GM12878 (cell line): ENCODE data around the gene NPBWR2. TPM values are rescaled to one million over a fixed set of nuclear protein-coding genes. Genes with fewer than 3 reads are reported as not detected.
A peak's percentile ranks its signal among the peaks of the same experiment; 100 is the strongest.

ENCODE experiments used
- BCL11A ChIP-seq: IDR thresholded peaks from 2 replicates; pipeline ENCODE4 v1.6.1; 2011; ENCODE audit warnings: low read depth, low read length
- BCLAF1 ChIP-seq: fragments of 450-650 bp; IDR thresholded peaks from 2 replicates; pipeline ENCODE4 v1.6.1; 2017; ENCODE audit warnings: antibody characterized with exemption, mild to moderate bottlenecking, moderate library complexity
- CUX1 ChIP-seq: IDR thresholded peaks from 2 replicates; pipeline ENCODE4 v1.6.1; 2012; ENCODE audit warnings: improper control_type of control experiment, low read depth, low read length; ENCODE audit not compliant: insufficient replicate concordance
- E4F1 ChIP-seq: fragments of 450-650 bp; IDR thresholded peaks from 2 replicates; pipeline ENCODE4 v1.6.1; 2018; ENCODE audit warnings: borderline replicate concordance, mild to moderate bottlenecking; ENCODE audit not compliant: partially characterized antibody
- HDAC2 ChIP-seq: fragments of 200-600 bp; sonication (generic); IDR thresholded peaks from 2 replicates; pipeline ENCODE4 v1.6.1; 2017
- HDAC6 ChIP-seq: fragments of 200-600 bp; sonication (generic); IDR thresholded peaks from one replicate; pipeline ENCODE4 v1.8.0; 2017; ENCODE audit warnings: antibody characterized with exemption; ENCODE audit not compliant: unreplicated experiment
- IRF5 ChIP-seq: fragments of 450-650 bp; IDR thresholded peaks from 2 replicates; pipeline ENCODE4 v1.6.1; 2017; ENCODE audit warnings: borderline replicate concordance
- RCOR1 ChIP-seq: conservative IDR thresholded peaks from 2 replicates; pipeline ENCODE4 v1.6.1; 2012; ENCODE audit warnings: low read depth, low read length, improper control_type of control experiment
- SMC3 ChIP-seq: IDR thresholded peaks from 2 replicates; pipeline ENCODE4 v1.6.1; 2011; ENCODE audit warnings: low read length, improper control_type of control experiment, borderline replicate concordance
- SUZ12 ChIP-seq: fragments of 200-600 bp; sonication (generic); IDR thresholded peaks from one replicate; pipeline ENCODE4 v1.6.1; 2018; ENCODE audit warnings: antibody characterized with exemption, mild to moderate bottlenecking; ENCODE audit not compliant: unreplicated experiment
- TARDBP ChIP-seq: IDR thresholded peaks from 2 replicates; pipeline ENCODE4 v1.6.1; 2016; ENCODE audit warnings: borderline replicate concordance
- TCF12 ChIP-seq: IDR thresholded peaks from 2 replicates; pipeline ENCODE4 v1.6.1; 2011; ENCODE audit warnings: low read depth, mild to moderate bottlenecking, low read length
- USF2 ChIP-seq: IDR thresholded peaks from 2 replicates; pipeline ENCODE4 v1.6.1; 2011; ENCODE audit warnings: low read depth, low read length, improper control_type of control experiment, borderline replicate concordance
- WRNIP1 ChIP-seq: IDR thresholded peaks from 2 replicates; pipeline ENCODE4 v1.6.1; 2011; ENCODE audit warnings: low read depth, low read length, improper control_type of control experiment, borderline replicate concordance
- ZZZ3 ChIP-seq: IDR thresholded peaks from 2 replicates; pipeline ENCODE4 v1.6.1; 2011; ENCODE audit warnings: low read depth; ENCODE audit not compliant: control insufficient read depth, insufficient read length
- polyA plus RNA-seq, 11 experiments: library from polyadenylated mRNA; depleted of rRNA in 4 of 11; unstranded in 6 of 11; stranded (reverse) in 5 of 11; fragments of >200 nt; fragmentation: Nextera tagmentation in 4 of 11; fragmentation: Illumina TruSeq in 1 of 11; extraction: Ambion mirVana in 4 of 11; extraction: Trizol in 1 of 11; gene quantifications; 1 replicate in 1 of 11; 2 replicates in 10 of 11; pipeline versions ENCODE4 v1.2.1 to v1.2.3, GENCODE V29; 2011 to 2016; ENCODE audit warnings: inconsistent platforms in 2 of 11, missing spikeins in 2 of 11, low read depth in 1 of 11
- total RNA-seq, 4 experiments: library from RNA; depleted of rRNA in 3 of 4; stranded (reverse); fragments of >200 nt in 3 of 4; fragmentation: Illumina TruSeq in 1 of 4; extraction: Trizol in 1 of 4; gene quantifications; 2 replicates each; pipeline versions ENCODE4 v1.2.1 to v1.2.3, GENCODE V29; 2013 to 2021

Gene NPBWR2
- total and polyA plus RNA-seq, 10 of the 15 experiments (the other 5 are each of a cell fraction or from before 2014, with no cell fraction given), result not detected

GRCh38 chr20:64079273-64080012, 27.9 kb downstream of the NPBWR2 start, which contains the start of gene RGS19 (continued):
- TF ChIP-seq E4F1, result no peak
- TF ChIP-seq USF2, result no peak
- TF ChIP-seq HDAC6, result no peak
- TF ChIP-seq IRF5, result no peak
- peak; percentile 63; the same call in 1 of the 2 replicates for TF ChIP-seq BCLAF1
- no peak for TF ChIP-seq HDAC2
- TF ChIP-seq ZZZ3, result no peak
- TF ChIP-seq RCOR1, result no peak
- peak; percentile 35; the same call in 1 of the 2 replicates for TF ChIP-seq TCF12
- no peak for TF ChIP-seq TARDBP
- no peak for TF ChIP-seq WRNIP1
- TF ChIP-seq SMC3, result no peak
- no peak for TF ChIP-seq CUX1
- no peak for TF ChIP-seq SUZ12
- TF ChIP-seq BCL11A, result no peak
